PFSK-1 (cell line): Measurements from ENCODE around the gene UTRN.

Experiments used
- FOXP2 ChIP-seq: optimal IDR thresholded peaks from 2 replicates; pipeline ENCODE3; 2011; ENCODE audit warnings: borderline replicate concordance, control low read depth, inconsistent platforms; ENCODE audit not compliant: insufficient read depth; ENCODE audit errors: extremely low read length, extremely low read depth
- POLR2AphosphoS5 ChIP-seq: IDR thresholded peaks from 2 replicates; pipeline ENCODE4 v1.6.1; 2012; ENCODE audit warnings: low read depth, mild to moderate bottlenecking, control low read depth, low read length, moderate library complexity
- REST ChIP-seq, 2 experiments: IDR thresholded peaks; 2 replicates each; pipeline versions ENCODE4 v1.6.1 to v1.8.0; 2011 to 2012; ENCODE audit warnings: low read depth in 2 of 2, low read length in 2 of 2, control low read depth in 1 of 2, inconsistent platforms in 1 of 2, mild to moderate bottlenecking in 1 of 2, moderate library complexity in 1 of 2; ENCODE audit not compliant: insufficient read depth in 1 of 2
- SIN3A ChIP-seq: IDR thresholded peaks from 2 replicates; pipeline ENCODE4 v1.6.1; 2012; ENCODE audit warnings: mild to moderate bottlenecking, low read length, moderate library complexity, borderline replicate concordance; ENCODE audit not compliant: insufficient read depth
- TAF1 ChIP-seq: IDR thresholded peaks from 2 replicates; pipeline ENCODE4 v1.6.1; 2012; ENCODE audit warnings: low read length, control low read depth, borderline replicate concordance; ENCODE audit not compliant: insufficient read depth

Gene UTRN

DNA sequence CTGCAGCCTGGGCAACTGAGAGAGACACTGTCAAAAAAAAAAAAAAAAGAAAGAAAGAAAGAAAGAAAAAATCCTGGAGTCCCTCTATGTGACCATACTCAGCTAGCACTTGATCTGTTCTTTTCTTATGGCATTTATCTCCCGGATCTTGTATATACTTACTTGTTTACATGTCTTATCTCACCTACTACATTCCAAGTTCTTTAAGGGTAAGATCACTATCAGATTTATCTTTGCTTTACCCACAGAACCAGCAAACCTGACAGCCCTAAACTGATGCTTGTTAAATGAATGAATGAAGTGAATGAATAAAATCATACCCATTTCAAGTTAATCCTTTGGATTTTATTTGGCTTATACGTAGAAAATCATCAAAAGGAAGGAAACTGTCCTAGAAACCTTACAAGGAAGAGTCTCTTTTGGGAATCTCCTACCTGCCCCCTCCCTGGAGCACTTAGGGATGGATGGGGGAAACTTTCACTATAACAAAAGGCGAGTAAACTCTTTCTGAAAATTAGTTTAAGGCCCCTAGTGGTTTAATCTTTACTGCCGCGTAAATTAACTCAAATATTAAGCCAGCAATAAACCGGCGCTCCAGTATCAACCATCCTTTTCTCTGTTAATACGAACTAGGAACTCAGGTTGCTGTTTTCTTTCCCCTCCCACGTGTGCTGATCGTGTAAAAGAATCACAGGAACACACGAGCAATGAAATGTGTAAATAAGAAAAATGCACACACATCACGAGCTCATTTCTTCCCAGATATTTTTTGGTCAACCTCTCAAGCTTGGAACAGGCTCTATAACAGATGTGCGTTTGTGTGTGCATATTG lies 1.3 kb upstream of the UTRN start:
- TF ChIP-seq TAF1 (no peak), REST (IDR thresholded peaks at IDR 0.05; ENCODE audit: insufficient read depth in 1 of 2, low read depth in 2 of 2, low read length in 2 of 2) (no peak), FOXP2 (no peak), SIN3A (no peak), POLR2AphosphoS5 (no peak)

- TF ChIP-seq POLR2AphosphoS5, result no peak
- no peak for TF ChIP-seq REST (IDR thresholded peaks at IDR 0.05; ENCODE audit: insufficient read depth in 1 of 2, low read depth in 2 of 2, low read length in 2 of 2)
- no peak for TF ChIP-seq SIN3A
- no peak for TF ChIP-seq FOXP2
- no peak for TF ChIP-seq TAF1
Measured at GRCh38 chr6:144284478-144284782, 705 bp upstream of the UTRN start.

DNA sequence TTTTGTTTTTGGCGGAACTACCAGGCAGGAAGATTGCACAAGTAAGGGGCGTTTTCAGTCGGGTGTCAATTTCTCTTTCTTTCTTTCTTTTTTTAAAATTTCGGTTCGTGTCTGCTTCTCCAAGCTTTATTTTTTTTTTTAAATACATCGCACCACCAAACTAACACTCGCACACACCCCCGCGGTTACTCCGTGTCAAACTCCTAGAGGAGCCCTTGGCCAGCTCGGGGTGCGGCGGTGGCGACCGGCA lies 338 bp downstream of the UTRN start:
- TF ChIP-seq SIN3A, result peak; percentile 73; the same call in 1 of the 2 replicates
- no peak for TF ChIP-seq POLR2AphosphoS5

DNA sequence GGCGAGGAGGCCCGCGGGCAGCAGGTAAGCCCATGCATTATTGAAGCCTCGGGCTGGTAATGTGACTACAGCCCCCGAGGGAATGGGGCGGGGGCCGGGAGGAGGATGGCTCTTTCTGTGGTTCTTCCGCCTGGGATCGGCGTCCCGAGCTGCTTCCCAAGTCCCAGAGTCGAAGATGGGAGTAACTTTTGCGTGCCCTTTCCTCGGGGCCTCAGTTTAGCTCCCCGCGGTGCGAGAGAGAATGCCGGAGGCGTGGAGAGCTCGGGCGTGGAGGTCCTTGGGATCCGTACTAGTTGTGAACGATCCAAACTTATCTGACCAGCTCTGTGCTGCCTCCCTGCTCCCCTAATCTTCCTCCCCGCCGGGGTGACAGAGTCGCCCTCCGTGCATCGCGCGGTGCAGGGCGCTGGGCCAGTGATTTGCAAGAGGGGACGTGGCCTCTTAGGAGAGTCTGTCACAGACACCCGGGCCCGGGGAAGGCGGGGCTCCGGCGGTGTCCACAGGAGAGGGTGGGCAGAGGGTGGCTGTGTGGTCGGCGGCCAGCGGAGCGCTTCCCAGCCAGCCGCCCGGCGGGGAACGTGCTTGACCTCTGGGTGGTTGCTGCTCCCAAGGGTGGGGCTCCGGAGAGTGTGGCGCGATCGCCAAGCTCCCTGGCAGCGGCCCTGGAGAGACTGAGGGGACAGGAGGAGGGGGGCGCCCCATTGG lies 815 bp downstream of the UTRN start:
- no peak for TF ChIP-seq TAF1
- TF ChIP-seq POLR2AphosphoS5, result no peak
- TF ChIP-seq FOXP2, result no peak
- TF ChIP-seq REST (IDR thresholded peaks at IDR 0.05; ENCODE audit: insufficient read depth in 1 of 2, low read depth in 2 of 2, low read length in 2 of 2), result no peak
- peak; percentile 40; the same call in 1 of the 2 replicates for TF ChIP-seq SIN3A

DNA sequence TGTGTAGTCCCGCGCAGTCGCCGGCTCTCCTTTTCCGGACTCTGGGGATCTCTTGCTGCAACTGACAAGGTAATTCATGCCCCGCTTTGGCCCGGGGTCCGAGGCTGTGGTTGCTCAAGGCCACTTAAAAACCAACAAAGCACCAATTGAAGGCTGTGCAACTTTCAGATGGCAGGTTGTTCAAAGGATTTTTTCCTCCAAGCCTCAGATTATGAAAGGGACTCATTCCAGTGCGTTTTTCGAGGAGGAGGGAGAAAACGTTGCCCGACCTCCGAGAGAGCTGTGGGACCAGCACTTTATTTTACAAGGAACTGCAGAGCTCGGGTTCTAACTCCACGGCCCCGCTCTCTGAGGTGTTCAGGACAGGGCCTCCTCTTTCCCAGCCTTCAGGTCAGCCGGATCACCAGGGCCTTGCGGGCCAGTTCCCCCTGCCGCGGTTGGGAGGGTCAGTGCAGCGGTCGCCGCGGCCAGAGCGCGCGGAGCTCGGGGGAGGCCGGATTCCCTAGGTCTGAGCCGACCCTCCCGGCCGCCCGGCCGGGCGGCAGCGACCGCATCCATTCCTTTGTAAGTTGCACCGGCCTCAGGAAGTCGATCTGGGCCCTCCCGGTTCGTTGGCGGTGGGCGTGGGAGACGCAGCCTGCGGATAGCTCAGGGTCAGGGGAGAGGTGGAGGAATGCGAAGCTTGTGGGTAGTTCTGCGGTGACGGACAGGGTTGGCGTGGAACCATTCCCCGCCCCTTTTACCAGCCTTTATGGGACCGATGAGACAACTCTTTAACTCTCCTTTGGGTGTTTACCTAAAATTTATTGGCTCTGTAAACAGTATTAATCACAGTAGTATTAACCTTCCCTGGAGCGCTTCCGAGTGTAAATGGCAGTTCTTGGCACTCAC lies 1.6 kb downstream of the UTRN start:
- TF ChIP-seq SIN3A, result no peak
- 0 out of 4 replicates have a peak, but pooled peaks of 1 of the 2 experiments have one; percentile 32 for TF ChIP-seq REST (IDR thresholded peaks at IDR 0.05; ENCODE audit: insufficient read depth in 1 of 2, low read depth in 2 of 2, low read length in 2 of 2)
- TF ChIP-seq FOXP2, result no peak
